Endothelial cell of umbilical vein (primary cell): ENCODE data around the gene HPSE2. TPM values are rescaled to one million over a fixed set of nuclear protein-coding genes. Genes with fewer than 3 reads are reported as not detected.

Source experiments
- BruUV-seq: library from RNA; stranded (reverse); fragments of 400-500 nt; replicated peaks from 2 replicates; lab custom pipeline; 2021; lab: Mats Ljungman, UMichigan
- CTCF ChIA-PET: fragments of 300-600, 350-600 bp; sonication (Branson Sonifier 250); formaldehyde crosslinking; loops from one replicate; lab custom pipeline; 2021; ENCODE audit warnings: antibody characterized with exemption, inconsistent platforms; lab: Charles Lee
- POLR2A ChIA-PET: fragments of 300-600, 350-600 bp; sonication (Branson Sonifier 250); formaldehyde crosslinking; loops from one replicate; lab custom pipeline; 2021; ENCODE audit warnings: antibody characterized with exemption, inconsistent platforms; lab: Charles Lee
- DNase-seq: peaks from one replicate; pipeline ENCODE4 v3.0.0-alpha.2; 2011; ENCODE audit warnings: low read depth, low spot score
- FAIRE-seq: peaks from 2 replicates; lab custom pipeline; 2011; peaks lifted over from hg19 to GRCh38; lab: Jason Lieb, UNC
- H2AFZ ChIP-seq: 2 replicates; pipeline ENCODE4 v1.6.0; 2012; ENCODE audit warnings: low read depth, low read length, control low read depth, inconsistent platforms
- H3K27ac ChIP-seq: 2 replicates; pipeline ENCODE4 v1.5.1; 2011; ENCODE audit warnings: low read depth, mild to moderate bottlenecking, control low read depth, low read length, moderate library complexity; ENCODE audit not compliant: insufficient read depth
- H3K27me3 ChIP-seq, 2 experiments: 2 replicates each; pipeline versions ENCODE4 v1.6.0 to v1.6.1; 2011; ENCODE audit warnings: low read length in 2 of 2, mixed read lengths in 1 of 2; ENCODE audit not compliant: control insufficient read depth in 2 of 2, insufficient read depth in 2 of 2
- H3K36me3 ChIP-seq, 2 experiments: 2 replicates in 1 of 2; 3 replicates in 1 of 2; pipeline ENCODE4 v1.5.1; 2011; ENCODE audit warnings: low read length in 2 of 2, mild to moderate bottlenecking in 1 of 2, moderate library complexity in 1 of 2; ENCODE audit not compliant: control insufficient read depth in 2 of 2, insufficient read depth in 2 of 2; ENCODE audit errors: extremely low read depth in 1 of 2
- H3K4me1 ChIP-seq: 3 replicates; pipeline ENCODE4 v1.5.1; 2011; ENCODE audit warnings: mild to moderate bottlenecking, low read length; ENCODE audit not compliant: control insufficient read depth, insufficient read depth; ENCODE audit errors: extremely low read depth
- H3K4me2 ChIP-seq: 2 replicates; pipeline ENCODE4 v1.6.1; 2011; ENCODE audit warnings: low read length, control low read depth, mixed read lengths; ENCODE audit not compliant: insufficient read depth
- H3K4me3 ChIP-seq, 3 experiments: fragments of 200-600 bp in 1 of 3; sonication (generic), shearing (Covaris generic) in 1 of 3; replicated peaks in 1 of 3; 2 replicates each; pipeline ENCODE4 v1.5.1; 2011 to 2016; ENCODE audit warnings: control low read depth in 3 of 3, low read length in 3 of 3, mild to moderate bottlenecking in 2 of 3, inconsistent platforms in 1 of 3, low read depth in 1 of 3, moderate library complexity in 1 of 3; ENCODE audit not compliant: insufficient read depth in 1 of 3
- H3K79me2 ChIP-seq: 2 replicates; pipeline ENCODE4 v1.6.0; 2012; ENCODE audit warnings: low read length, inconsistent platforms; ENCODE audit not compliant: control insufficient read depth, insufficient read depth
- H3K9ac ChIP-seq: replicated peaks from 2 replicates; pipeline ENCODE3; 2011; ENCODE audit warnings: low read length, control low read depth; ENCODE audit not compliant: insufficient read depth; ENCODE audit errors: extremely low read depth
- H3K9me1 ChIP-seq: replicated peaks from 3 replicates; pipeline ENCODE4 v1.6.0; 2011; ENCODE audit warnings: mild to moderate bottlenecking, low read length; ENCODE audit not compliant: control insufficient read depth, insufficient read depth; ENCODE audit errors: extremely low read depth
- H3K9me3 ChIP-seq: replicated peaks from 2 replicates; pipeline ENCODE4 v1.5.1; 2012; ENCODE audit warnings: low read length, inconsistent platforms; ENCODE audit not compliant: control insufficient read depth, insufficient read depth
- H4K20me1 ChIP-seq: replicated peaks from 2 replicates; pipeline ENCODE3; 2011; ENCODE audit warnings: mild to moderate bottlenecking, low read length; ENCODE audit not compliant: control insufficient read depth, insufficient read depth; ENCODE audit errors: extremely low read depth
- EZH2 ChIP-seq: IDR thresholded peaks from 2 replicates; pipeline ENCODE4 v1.6.1; 2012; ENCODE audit warnings: borderline replicate concordance, low read depth, mild to moderate bottlenecking, moderate library complexity, low read length, inconsistent platforms; ENCODE audit not compliant: severe bottlenecking
- FOS ChIP-seq: IDR thresholded peaks from 2 replicates; pipeline ENCODE4 v1.6.1; 2011; ENCODE audit warnings: mild to moderate bottlenecking, low read length, moderate library complexity, borderline replicate concordance; ENCODE audit not compliant: insufficient read depth
- GATA2 ChIP-seq: IDR thresholded peaks from 2 replicates; pipeline ENCODE4 v1.7.0; 2011; ENCODE audit warnings: low read depth, mild to moderate bottlenecking, moderate library complexity, mixed read lengths, low read length; ENCODE audit not compliant: insufficient read length, insufficient read depth
- JUN ChIP-seq: IDR thresholded peaks from 2 replicates; pipeline ENCODE4 v1.6.1; 2011; ENCODE audit warnings: borderline replicate concordance, low read depth; ENCODE audit not compliant: insufficient read length, insufficient read depth
- MYC ChIP-seq: IDR thresholded peaks from one replicate; pipeline ENCODE4 v1.6.1; 2011; ENCODE audit warnings: mild to moderate bottlenecking, low read depth, low read length
- POLR2A ChIP-seq: IDR thresholded peaks from 2 replicates; pipeline ENCODE4 v1.6.1; 2012; ENCODE audit warnings: low read depth, mild to moderate bottlenecking, control low read depth, low read length
- POLR2AphosphoS5 ChIP-seq: IDR thresholded peaks from 2 replicates; pipeline ENCODE4 v1.6.1; 2012; ENCODE audit warnings: low read depth, mild to moderate bottlenecking, control low read depth, low read length, moderate library complexity; ENCODE audit not compliant: insufficient read depth
- dilution Hi-C: fragments of 300-500 bp; cut with MboI; formaldehyde crosslinking; loops from one replicate; pipeline ENCODE4 v1.15.0; 2019; ENCODE audit warnings: low sequenced_read_pairs; ENCODE audit not compliant: extremely low pct_ligation_motif_present
- intact Hi-C: fragments of 100-400 bp; cut with micrococcal nuclease; formaldehyde crosslinking; loops from one replicate; pipeline ENCODE4 v1.10.0; 2022
- polyA plus RNA-seq, 4 experiments: library from polyadenylated mRNA; depleted of rRNA in 3 of 4; stranded (reverse) in 3 of 4; unstranded in 1 of 4; fragments of >200 nt; gene quantifications; 2 replicates each; pipeline versions ENCODE4 v1.2.1 to v1.2.3, GENCODE V29; 2011 to 2012; ENCODE audit warnings: missing spikeins in 1 of 4
- total RNA-seq: library from RNA; stranded (reverse); gene quantifications from 2 replicates; pipeline ENCODE4 v1.2.3, GENCODE V29; 2021
- TF ChIP-seq, protein P1 (sequence below), 2 donors: IDR thresholded peaks; 1 replicate in 1 of 2; 2 replicates in 1 of 2; pipeline ENCODE4 v1.5.1; 2011; ENCODE audit warnings: low read length in 2 of 2, mild to moderate bottlenecking in 2 of 2, moderate library complexity in 2 of 2, control low read depth in 1 of 2, inconsistent platforms in 1 of 2, low read depth in 1 of 2; ENCODE audit not compliant: insufficient read depth in 1 of 2; ENCODE audit errors: extremely low read depth in 1 of 2
- TF ChIP-seq, protein P2 (sequence below): IDR thresholded peaks from 2 replicates; pipeline ENCODE4 v1.6.1; 2011; ENCODE audit not compliant: insufficient read depth, insufficient read length

Gene HPSE2
- total and polyA plus RNA-seq, 2 donors (not counting 3 experiments of a cell fraction or from before 2014, with no cell fraction given): not detected

DNA sequence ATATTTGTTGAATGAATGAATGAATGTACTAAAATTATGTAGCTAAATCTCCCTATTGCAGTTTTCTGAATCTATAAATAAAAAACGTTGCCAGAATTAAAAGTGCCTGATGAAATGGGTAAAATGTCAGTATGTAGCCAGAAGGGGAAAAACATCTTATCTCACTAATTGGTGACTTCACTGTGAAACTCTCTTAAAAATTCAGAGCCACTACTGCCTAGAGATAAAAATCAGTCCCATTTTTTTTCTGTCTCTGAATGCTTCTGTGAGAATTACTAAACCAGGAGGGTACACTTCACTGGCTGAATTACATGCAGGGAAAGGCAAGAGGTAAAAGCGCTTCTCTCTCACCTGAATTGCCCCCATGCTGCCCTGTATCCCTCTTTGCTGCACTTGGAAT is 719.3 kb downstream of the HPSE2 start:
- intact Hi-C loops: no loop called here

More for the DNA sequence above, 719.3 kb downstream of the HPSE2 start:
- no peak overlapping the region for H3K4me2 ChIP-seq
- ChIA-PET POLR2A (no interaction called here), CTCF (interaction anchor here (1.3 kb wide), 1 partner anchor 49 kb away, joined by 5 read pairs; no protein-coding TSS in a partner anchor)
- no peaks in the 10 kb centered on the region for H3K79me2 ChIP-seq
- dilution Hi-C loops: no loop called here
- H3K9ac ChIP-seq: no peak overlapping the region
- no TSS peak for BruUV-seq
- H3K4me1 ChIP-seq: no peaks in the 10 kb centered on the region
- no peak overlapping the region for H3K27ac ChIP-seq
- no peaks in the 10 kb centered on the region for H4K20me1 ChIP-seq
- H3K36me3 ChIP-seq: no peaks in the 10 kb centered on the region
- no peaks in the 10 kb centered on the region for H3K27me3 ChIP-seq
- no peaks in the 10 kb centered on the region for H3K9me1 ChIP-seq
- H3K9me3 ChIP-seq: no peaks in the 10 kb centered on the region
- TF ChIP-seq JUN (no peak), MYC (no peak), GATA2 (no peak), FOS (no peak), POLR2A (no peak), POLR2AphosphoS5 (no peak), EZH2 (no peak)
- TF ChIP-seq, protein P1, sequence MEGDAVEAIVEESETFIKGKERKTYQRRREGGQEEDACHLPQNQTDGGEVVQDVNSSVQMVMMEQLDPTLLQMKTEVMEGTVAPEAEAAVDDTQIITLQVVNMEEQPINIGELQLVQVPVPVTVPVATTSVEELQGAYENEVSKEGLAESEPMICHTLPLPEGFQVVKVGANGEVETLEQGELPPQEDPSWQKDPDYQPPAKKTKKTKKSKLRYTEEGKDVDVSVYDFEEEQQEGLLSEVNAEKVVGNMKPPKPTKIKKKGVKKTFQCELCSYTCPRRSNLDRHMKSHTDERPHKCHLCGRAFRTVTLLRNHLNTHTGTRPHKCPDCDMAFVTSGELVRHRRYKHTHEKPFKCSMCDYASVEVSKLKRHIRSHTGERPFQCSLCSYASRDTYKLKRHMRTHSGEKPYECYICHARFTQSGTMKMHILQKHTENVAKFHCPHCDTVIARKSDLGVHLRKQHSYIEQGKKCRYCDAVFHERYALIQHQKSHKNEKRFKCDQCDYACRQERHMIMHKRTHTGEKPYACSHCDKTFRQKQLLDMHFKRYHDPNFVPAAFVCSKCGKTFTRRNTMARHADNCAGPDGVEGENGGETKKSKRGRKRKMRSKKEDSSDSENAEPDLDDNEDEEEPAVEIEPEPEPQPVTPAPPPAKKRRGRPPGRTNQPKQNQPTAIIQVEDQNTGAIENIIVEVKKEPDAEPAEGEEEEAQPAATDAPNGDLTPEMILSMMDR (IDR thresholded peaks at IDR 0.05; ENCODE audit: extremely low read depth in 1 of 2, insufficient read depth in 1 of 2, low read depth in 1 of 2, low read length in 2 of 2): no peak
- TF ChIP-seq, protein P2, sequence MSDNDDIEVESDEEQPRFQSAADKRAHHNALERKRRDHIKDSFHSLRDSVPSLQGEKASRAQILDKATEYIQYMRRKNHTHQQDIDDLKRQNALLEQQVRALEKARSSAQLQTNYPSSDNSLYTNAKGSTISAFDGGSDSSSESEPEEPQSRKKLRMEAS: no peak
- no peak for DNase-seq
- no peak overlapping the region for H2AFZ ChIP-seq
- no peak overlapping the region for H3K4me3 ChIP-seq
- FAIRE-seq: no peak
